ENCODE measurements around the gene ECI1.

The ECI1 gene

DNA sequence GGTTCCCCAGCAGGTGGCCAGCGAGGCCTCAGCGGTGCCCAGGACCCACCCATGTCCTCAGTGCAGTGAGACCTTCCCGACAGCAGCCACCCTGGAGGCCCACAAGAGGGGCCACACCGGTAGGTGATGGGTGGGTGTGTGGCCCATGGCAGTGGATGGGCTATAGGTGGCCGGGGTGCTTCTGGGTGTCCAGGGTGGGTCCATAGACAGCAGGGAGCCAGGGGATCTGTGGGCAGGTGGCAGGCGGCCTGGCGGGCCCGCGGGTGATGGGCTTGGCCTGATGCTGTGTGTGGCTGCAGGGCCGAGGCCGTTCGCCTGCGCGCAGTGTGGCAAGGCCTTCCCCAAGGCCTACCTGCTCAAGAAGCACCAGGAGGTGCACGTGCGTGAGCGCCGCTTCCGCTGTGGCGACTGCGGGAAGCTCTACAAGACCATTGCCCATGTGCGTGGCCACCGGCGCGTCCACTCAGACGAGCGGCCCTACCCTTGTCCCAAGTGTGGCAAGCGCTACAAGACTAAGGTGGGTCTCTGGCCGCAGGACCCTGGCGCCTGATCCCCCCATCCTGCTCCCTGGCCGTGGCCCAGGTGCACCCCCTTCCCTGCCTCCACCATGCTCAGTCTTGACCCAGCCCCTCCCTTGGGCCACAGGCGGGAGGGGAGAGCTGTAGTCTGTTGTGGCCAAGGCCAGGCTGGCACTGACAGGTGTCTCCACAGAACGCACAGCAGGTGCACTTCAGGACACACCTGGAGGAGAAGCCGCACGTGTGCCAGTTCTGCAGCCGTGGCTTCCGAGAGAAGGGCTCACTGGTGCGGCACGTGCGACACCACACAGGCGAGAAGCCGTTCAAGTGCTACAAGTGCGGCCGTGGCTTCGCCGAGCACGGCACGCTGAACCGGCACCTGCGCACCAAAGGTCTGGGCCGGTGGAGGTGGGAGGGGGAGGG lies 17.2 kb downstream of the ECI1 start:
- no peak for DNase-seq (ENCODE audit: low read depth in 2 of 3, low spot score in 1 of 3)

DNA sequence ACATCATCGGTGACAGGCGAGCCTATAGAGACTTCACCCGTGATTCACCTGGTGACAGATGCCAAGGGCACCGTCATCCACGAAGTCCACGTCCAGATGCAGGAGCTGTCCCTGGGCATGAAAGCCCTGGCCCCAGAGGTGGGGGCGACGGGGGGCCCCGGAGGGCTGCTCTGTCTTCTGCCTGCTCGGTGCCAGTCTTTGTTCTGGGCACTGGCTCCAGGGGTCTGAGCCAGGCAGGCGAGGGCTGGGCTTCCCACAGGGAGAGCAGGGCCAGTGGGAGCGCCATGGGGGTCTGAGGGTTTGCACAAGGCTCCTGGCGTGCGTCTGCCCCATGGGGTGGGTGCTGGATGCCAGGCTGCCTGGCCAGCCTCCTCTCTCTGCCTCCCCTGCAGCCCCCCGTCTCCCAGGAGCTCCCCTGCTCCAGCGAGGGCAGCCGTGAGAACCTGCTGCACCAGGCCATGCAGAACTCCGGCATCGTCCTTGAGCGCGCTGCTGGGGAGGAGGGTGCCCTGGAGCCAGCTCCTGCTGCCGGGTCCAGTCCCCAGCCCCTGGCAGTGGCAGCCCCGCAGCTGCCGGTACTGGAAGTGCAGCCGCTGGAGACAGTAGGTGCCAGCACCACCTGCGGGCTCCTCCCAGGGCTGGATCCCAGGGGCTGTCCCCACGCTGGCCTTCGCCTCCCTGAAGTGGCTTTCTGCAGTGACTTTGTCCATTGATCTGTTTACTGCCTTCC lies 18.2 kb downstream of the ECI1 start:
- DNase-seq (ENCODE audit: low read depth in 2 of 3, low spot score in 1 of 3): no peak

DNA sequence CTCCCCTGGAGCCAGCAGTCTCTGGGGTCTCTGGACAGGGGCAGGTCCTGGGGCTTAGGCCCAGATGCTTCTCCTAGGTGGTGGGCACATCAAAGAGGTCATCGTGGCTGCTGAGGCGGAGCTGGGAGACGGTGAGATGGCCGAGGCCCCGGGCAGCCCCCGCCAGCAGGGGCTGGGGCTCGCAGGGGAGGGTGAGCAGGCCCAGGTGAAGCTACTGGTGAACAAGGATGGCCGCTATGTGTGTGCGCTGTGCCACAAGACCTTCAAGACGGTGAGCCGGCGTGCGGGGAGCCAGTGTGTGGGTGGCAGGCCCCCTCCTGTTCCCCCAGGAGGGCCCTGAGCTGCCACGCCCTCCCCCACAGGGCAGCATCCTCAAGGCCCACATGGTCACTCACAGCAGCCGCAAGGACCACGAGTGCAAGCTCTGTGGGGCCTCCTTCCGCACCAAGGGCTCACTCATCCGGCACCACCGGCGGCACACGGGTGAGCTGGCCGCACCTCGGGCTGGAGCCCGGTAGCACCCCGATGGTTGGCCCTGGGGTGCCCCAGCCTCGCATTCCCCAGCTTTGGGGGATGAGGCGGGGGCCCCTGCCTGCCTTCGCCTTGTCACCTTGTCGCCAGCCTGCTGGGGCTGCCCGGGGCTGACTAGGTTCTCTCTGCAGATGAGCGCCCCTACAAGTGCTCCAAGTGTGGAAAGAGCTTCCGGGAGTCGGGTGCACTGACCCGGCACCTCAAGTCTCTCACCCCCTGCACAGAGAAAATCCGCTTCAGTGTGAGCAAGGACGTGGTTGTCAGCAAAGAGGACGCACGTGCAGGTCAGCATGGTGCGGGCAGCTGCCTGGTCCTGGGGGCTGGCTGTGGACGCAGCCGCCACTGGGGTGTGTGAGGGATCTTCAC lies 19.0 kb downstream of the ECI1 start:
- no peak for DNase-seq (ENCODE audit: low read depth in 2 of 3, low spot score in 1 of 3)

DNA sequence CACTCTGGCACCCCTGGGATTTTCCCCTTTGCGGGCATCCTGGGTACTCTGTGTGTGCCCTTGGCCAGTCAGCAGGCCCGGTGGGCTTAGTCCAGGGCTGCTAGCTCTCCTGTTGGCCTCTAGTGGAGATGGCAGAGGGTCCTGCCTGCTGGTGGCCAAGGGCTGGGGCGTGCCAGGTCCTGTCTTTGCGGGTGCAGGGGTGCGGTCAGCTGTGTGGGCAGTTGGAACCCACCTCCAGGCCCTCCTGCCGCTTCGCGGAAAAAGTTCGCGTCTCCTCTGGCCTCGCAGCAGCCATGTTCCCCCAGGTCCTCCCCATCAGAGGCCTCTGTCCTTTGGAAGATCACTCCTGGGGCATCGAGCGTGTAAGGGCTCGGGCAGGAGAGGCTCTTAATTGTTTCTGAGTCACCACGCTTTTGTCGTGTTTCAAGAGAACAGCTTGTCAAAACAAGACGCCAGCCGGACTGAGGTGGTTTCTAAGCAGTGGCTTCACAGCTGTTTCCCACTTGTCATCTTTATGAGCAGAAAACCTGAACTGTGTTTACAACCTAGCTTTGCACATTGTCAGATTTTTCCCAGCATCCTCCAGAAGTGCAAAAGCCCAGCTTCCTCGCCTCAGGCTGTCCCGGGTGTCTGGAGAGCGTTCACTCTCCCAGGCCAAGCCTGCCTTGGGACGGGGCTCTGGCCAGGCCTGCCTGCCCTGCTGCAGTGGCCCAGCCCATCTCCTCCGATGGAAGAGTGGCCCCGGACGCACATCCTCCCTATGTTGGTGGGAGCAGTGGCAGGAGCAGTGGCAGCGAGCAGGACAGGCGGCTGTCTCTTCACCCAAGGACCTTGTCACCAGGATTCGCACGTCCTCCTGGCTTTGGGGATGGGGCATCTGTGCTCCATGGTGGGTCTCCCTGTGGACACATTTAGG lies 20.1 kb downstream of the ECI1 start:
- DNase-seq (ENCODE audit: low read depth in 2 of 3, low spot score in 1 of 3): no peak

DNA sequence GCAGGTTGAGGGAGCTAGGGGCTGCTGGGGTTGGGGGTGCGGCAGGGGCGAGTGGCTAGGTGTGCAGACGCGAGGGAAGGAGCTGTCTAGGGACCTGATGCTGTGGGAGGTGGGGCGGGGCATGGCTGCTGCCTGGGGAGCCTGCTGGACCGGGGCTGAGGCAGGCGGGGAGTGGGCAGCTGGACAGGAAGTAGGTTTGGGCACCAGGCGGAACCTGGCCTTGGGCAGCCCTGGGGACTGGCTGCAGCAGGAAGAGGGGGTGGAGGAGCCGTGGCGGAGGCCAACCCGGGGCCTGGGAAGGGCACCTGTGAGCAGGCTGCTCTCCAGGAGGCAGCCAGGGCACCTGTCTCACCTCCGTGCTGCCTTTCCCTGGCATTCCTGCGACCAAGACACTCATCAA lies 21.0 kb downstream of the ECI1 start:
- DNase-seq (ENCODE audit: low read depth in 2 of 3, low spot score in 1 of 3): no peak

DNA sequence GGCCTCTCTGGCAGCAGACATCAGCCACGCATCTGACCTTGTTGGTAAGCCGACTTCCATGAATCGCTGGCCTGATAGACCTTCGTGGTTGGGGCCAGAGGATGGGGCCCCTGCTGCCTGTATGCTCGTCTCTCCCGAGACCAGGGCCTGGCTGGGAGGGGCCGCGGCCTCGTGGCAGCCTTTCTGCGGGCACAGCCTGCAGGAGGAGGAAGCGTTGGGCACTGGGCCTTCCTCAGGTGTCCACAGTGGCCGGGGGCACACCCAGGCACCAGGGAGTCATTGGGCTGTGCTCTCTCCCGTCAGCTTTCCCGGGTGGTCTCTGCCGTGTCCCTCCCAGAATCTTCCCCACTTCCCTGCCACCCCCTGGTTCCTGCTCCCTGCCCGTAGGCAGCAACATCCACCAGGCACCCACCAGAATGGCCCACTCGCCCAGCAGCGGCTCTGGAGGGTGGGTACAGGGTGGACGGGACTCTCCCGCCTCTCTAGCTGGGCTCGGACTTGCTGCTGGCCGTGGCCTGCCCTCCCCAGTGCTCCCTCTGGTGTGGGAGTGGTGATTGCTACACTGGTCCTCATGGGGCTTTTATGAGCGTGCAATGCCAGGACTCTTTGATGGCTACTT lies 21.6 kb downstream of the ECI1 start:
- DNase-seq (ENCODE audit: low read depth in 2 of 3, low spot score in 1 of 3): no peak

GRCh38 chr16:2229091-2229490 lies 22.3 kb downstream of the ECI1 start:
- no peak for DNase-seq (ENCODE audit: low read depth in 2 of 3, low spot score in 1 of 3)

DNA sequence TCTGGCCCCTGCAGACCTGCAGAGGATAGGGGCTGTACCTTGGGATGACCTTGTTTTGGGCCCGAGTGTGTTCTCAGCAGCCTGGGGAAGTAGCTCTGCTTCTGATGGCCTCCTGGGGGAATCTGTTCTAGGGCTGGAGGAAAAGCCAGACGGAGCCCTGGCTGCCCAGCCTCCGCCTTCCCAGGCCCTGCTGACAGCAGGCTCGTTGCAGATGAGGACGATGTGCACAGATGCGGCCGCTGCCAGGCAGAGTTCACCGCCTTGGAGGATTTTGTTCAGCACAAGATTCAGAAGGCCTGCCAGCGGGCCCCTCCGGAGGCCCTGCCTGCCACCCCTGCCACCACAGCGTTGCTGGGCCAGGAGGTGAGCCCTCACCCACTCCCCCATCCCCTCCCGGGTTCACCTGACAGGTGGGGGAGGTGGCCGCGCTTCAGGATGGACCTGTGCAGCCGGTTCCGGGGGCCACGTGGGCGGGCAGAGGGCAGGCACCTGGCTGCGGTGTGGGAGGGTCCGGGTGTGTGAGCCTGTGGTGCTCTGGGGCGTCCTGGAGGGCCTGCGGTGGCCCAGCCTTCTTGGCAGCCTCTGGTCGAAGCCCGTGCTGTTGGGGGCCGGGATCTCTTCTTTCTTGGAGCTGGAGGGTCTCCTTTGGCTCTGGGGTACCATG lies 23.1 kb downstream of the ECI1 start:
- no peak for DNase-seq (ENCODE audit: low read depth in 2 of 3, low spot score in 1 of 3)

- DNase-seq (ENCODE audit: low read depth in 2 of 3, low spot score in 1 of 3): no peak
These were observed 24.5 kb downstream of the ECI1 start for GRCh38 chr16:2226918-2227317.

DNA sequence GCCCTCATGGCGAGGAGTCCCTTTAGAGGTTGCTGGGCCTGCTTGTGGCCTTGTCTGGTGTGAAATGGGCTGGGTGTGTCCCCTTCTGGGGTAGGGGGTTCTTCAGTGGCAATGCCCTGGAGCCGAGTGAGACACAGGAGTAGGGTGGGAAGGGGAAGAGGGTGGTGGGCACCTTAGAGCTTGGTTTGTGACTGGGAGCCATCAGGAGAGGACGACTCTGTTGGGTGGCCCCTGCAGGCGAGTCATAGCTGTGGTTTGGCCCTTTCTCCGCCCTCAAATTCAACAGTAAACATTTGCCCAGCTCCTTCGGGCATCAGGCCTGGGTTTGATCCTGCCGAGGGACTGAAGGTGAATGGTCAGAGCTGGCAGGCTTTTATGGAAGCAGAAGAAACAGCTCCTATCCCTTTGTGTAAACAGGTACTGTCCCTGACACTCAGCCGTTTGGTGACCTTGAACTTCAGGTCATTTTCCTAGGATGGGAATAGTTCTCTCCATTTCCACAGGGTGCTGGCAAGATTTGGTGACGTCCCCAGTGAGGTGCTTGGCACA lies 25.1 kb downstream of the ECI1 start:
- DNase-seq (ENCODE audit: low read depth in 2 of 3, low spot score in 1 of 3): no peak

DNA sequence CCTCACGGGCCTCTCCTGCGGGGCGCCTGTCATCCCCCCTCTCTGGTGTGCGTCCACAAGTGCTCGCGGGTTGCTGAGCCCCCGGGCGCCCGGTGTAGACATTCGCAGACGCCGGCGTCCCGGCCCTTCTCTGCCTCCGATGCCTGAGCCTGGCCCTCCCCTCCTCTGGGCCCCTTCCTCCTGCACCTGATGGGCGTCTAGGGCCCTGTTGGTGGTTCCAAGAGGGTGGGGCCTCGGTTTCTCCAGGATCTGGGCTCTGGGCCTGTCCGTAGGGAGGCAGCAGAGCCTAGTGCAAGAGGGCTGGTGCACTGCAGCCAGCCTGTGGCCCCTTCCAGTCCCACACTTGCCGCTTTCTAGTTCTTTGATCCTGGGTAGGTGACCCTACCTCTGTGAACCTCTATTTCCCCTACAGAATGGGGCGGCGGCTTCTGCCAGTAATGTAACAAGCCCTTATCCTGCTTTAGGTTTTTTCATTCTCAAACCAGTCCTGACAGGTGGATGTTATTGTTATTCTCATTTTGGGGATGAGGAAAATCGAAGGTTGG lies 27.4 kb downstream of the ECI1 start:
- peak in 1 of 3 donors; percentile 34 for DNase-seq (ENCODE audit: low read depth in 2 of 3, low spot score in 1 of 3)

DNA sequence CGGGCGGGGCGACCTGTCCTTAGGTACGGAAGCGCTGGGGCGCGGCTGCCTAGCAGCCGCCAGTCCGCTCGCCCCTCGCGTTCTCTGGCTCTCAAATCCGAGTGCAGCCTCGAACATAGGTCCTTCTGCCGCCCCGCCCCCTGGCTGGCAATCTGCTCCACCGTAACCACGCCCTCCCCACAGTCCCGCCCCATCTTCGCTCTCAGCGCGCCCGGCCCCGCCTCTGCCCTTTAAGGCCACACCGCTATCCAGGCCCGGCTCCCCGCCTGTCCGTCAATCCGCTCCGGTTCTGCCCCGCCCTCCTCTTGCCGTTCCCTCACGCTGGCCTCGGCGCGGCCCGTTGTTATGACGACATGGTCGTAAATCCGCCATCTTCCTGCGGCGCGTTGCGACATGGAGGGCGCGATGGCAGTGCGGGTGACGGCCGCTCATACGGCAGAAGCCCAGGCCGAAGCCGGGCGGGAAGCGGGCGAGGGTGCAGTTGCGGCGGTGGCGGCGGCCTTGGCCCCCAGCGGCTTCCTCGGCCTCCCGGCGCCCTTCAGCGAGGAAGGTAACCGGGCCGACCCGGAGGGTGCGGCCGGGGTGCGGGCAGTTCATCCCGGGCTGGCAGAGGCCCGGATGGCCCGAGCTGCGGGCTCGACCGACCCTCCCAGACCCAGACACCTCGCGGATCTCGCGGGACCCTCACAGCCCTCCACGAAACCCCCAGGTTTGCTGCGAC lies 28.0 kb downstream of the ECI1 start, which contains the start of gene E4F1:
Gene E4F1 (plus strand): TSS at position 371 of the 721 bp plus-strand sequence. CDS start 23 bp downstream, at position 394.
- peak; percentile 99 to 100 (median 100) for DNase-seq (ENCODE audit: low read depth in 2 of 3, low spot score in 1 of 3)

DNA sequence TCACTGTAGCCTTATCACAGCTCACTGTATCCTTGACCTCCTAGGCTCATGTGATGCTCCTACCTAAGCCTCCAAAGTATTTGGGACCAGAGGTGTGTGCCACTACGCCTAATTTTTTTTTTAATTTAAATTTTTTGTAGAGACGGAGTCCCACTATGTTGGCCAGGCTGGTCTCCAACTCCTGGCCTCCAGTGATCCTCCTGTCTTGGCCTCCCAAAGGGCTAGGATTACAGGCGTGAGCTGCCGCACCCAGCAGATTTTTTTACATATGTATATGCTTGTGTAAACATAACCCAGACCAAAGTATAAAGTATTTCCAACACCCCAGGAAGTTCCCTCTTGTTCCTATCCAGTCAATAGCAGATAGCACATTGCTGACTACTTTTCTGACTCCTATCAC lies 35.1 kb downstream of the ECI1 start:
- no peak for DNase-seq (ENCODE audit: low read depth in 2 of 3, low spot score in 1 of 3)

DNA sequence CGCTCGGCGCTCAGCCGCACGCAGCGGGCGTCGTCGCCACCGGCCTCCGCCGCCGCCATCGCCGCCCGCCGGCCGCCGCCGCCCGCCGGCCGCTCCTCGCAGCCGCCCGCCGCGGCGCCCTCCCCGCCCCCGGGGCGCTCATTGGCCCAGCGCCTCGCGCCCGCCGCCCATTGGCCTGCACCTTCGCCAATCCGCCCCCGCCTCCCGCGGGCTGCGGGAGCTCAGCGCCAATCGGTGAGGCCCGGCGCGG lies 36.7 kb downstream of the ECI1 start, which contains the start of gene PGP:
Gene PGP (minus strand): TSS at position 122 of the 250 bp plus-strand sequence. CDS start 63 bp downstream, at position 59.
- no peak for DNase-seq (ENCODE audit: low read depth in 2 of 3, low spot score in 1 of 3)

DNA sequence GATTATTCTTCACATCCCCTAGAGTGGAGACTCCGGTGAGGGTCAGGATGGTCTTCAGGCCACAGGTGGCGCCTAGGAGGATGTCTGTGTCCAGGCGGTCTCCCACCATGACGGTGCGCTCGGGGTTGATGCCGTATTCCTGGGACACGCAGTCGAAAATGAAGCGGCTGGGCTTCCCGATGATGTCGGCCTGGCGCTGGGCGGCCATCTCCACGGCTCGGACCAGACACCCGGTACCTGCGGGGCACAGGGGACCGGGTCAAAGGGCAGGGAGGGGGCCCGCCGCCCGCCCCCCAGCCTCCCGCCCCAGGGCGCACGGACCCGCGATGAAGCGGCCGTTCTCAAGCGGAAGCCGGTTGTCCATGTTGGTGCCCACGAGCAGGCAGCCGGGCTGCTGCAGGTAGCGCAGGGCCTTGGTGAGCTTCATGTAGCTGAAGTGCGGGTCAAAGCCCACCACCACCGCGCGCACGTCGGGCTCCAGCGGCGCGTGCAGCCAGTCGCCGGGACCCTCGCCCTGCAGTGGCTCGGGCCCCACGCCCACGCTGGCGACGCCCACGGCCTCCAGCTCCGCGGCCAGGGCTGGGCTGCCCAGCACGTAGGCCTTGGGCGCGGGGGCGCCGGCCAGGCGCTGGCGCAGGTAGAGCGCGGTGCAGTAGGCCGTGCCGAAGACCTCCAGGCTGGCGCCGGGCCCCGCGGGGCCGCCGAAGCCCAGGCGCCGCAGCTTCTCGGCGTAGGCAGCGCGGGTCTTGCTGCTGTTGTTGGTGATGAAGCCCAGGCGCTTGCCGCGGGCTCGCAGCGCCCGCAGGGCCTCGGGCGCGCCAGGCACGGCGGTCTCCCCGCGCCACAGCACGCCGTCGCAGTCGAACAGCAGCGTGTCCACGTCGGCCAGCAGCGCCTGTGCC lies 37.3 kb downstream of the ECI1 start:
- no peak for DNase-seq (ENCODE audit: low read depth in 2 of 3, low spot score in 1 of 3)

DNA sequence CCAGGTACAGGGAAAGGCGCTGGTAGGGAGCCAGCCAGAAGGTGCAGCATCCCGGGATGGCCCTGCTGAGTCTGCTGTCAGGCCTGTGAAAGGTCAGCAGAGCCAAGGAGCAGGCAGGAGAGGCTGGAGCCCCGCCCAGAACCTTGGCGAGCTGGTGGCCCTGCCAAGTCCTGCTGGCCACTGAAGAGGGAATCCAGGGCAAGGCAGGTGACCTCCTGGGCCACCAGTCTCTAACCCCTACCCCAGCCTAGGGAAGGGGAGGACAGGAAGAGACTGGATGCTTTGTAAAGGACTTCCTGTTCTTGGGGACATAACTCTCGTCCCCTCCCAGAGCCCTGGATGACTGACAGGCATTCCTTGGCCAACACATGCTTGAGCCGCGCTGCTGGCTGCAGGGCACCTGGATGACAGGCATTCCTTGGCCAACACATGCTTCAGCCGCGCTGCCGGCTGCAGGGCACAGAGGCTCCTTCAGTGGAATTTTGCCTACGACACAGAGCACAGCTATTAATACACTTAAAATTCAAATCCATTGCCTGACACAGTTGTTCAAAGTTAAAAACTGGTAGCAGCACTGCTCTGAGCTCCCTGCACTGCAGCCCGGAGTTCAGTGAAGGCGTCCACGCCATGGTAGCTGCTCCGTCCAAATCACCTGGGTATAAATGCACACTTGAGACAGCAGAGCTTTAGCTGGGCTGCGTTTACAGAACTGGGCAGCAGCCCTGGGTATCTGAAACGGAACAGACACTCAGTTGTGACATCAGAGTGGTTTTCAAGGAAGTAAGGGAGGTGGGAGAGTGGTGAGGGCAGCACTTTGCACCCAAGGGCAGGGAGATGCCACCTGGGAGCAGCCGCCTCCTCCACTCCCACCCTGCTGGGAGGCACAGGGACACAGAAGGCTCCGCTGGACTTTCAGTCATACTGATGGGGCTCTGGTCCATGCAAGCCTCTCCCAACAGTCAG lies 38.7 kb downstream of the ECI1 start:
- no peak for DNase-seq (ENCODE audit: low read depth in 2 of 3, low spot score in 1 of 3)

Measured in stimulated activated CD4-positive, alpha-beta T cell treated with anti-CD3 and anti-CD28 coated beads, Interleukin-12 subunit alpha, Interleukin-12 subunit beta, amount 100 ng/mL, for 48 hours (primary cell).